SK-N-SH (cell line): ENCODE results near the gene ARHGDIB. TPM values are rescaled to one million over a fixed set of nuclear protein-coding genes. Genes with fewer than 3 reads are reported as not detected.

Experiments
- CTCF ChIA-PET: fragments of 300-600, 350-600 bp; formaldehyde crosslinking; extraction: SDS; loops from one replicate; lab custom pipeline; 2021; lab: Yijun Ruan, JAX
- POLR2A ChIA-PET: fragments of 350-600 bp; sonication (Branson Sonifier 250); formaldehyde crosslinking; extraction: SDS; loops from one replicate; lab custom pipeline; 2020; ENCODE audit warnings: antibody characterized with exemption, inconsistent platforms; lab: Yijun Ruan, JAX
- DNase-seq: peaks from one replicate; pipeline ENCODE4 v3.0.0; 2012
- H2AFZ ChIP-seq: fragments of 200-600 bp; sonication (generic); 2 replicates; pipeline ENCODE4 v1.8.1; 2016; ENCODE audit warnings: antibody characterized with exemption, mild to moderate bottlenecking, low read depth
- H3F3A ChIP-seq: fragments of 200-600 bp; sonication (generic); replicated peaks from 2 replicates; pipeline ENCODE3; 2016; ENCODE audit warnings: antibody characterized with exemption, mild to moderate bottlenecking; ENCODE audit not compliant: insufficient read depth
- H3K27ac ChIP-seq, 2 experiments: fragments of 200-500 bp in 1 of 2; fragments of 200-600 bp in 1 of 2; sonication (Bioruptor generic) in 1 of 2; sonication (generic), shearing (Covaris generic) in 1 of 2; 2 replicates each; pipeline versions ENCODE4 v1.5.1 to v1.6.1; 2014 to 2016; ENCODE audit warnings: low read depth in 2 of 2, inconsistent platforms in 1 of 2, low read length in 1 of 2, mild to moderate bottlenecking in 1 of 2, mixed read lengths in 1 of 2
- H3K27me3 ChIP-seq: fragments of 200-600 bp; sonication (generic), shearing (Covaris generic); 2 replicates; pipeline ENCODE4 v1.6.1; 2016; ENCODE audit warnings: mixed run types; ENCODE audit not compliant: insufficient read depth
- H3K36me3 ChIP-seq, 2 experiments: fragments of 200-500 bp in 1 of 2; fragments of 200-600 bp in 1 of 2; sonication (Bioruptor generic) in 1 of 2; sonication (generic) in 1 of 2; replicated peaks in 1 of 2; 2 replicates each; pipeline versions ENCODE3 to v1.5.1; 2014 to 2016; ENCODE audit warnings: low read length in 1 of 2, mild to moderate bottlenecking in 1 of 2; ENCODE audit not compliant: insufficient read depth in 2 of 2, control insufficient read depth in 1 of 2
- H3K4me1 ChIP-seq, 2 experiments: fragments of 200-500 bp in 1 of 2; fragments of 200-600 bp in 1 of 2; sonication (Bioruptor generic) in 1 of 2; sonication (generic), shearing (Covaris generic) in 1 of 2; 2 replicates each; pipeline versions ENCODE4 v1.5.1 to v1.6.1; 2014 to 2016; ENCODE audit warnings: low read depth in 1 of 2, low read length in 1 of 2, mixed run types in 1 of 2; ENCODE audit not compliant: insufficient read depth in 2 of 2, control insufficient read depth in 1 of 2
- H3K4me2 ChIP-seq: fragments of 200-600 bp; sonication (generic), shearing (Covaris generic); 2 replicates; pipeline ENCODE4 v1.6.1; 2017; ENCODE audit warnings: mixed run types
- H3K4me3 ChIP-seq, 2 experiments: fragments of 200-500 bp in 1 of 2; fragments of 200-600 bp in 1 of 2; sonication (Bioruptor generic) in 1 of 2; sonication (generic), shearing (Covaris generic) in 1 of 2; 2 replicates each; pipeline versions ENCODE4 v1.5.1 to v1.8.1; 2014 to 2016; ENCODE audit warnings: low read depth in 2 of 2, inconsistent platforms in 1 of 2, low read length in 1 of 2, mild to moderate bottlenecking in 1 of 2, mixed read lengths in 1 of 2, moderate library complexity in 1 of 2
- H3K79me2 ChIP-seq: fragments of 200-600 bp; sonication (generic); 2 replicates; pipeline ENCODE4 v1.8.1; 2017; ENCODE audit warnings: mild to moderate bottlenecking; ENCODE audit not compliant: insufficient read depth
- H3K9ac ChIP-seq: fragments of 200-600 bp; sonication (generic); 2 replicates; pipeline ENCODE4 v1.6.1; 2017; ENCODE audit warnings: mixed run types
- H3K9me2 ChIP-seq: fragments of 200-600 bp; sonication (generic); 2 replicates; pipeline ENCODE4 v1.6.1; 2017; ENCODE audit warnings: mixed run types
- H3K9me3 ChIP-seq: fragments of 200-600 bp; sonication (generic); 2 replicates; pipeline ENCODE4 v1.6.1; 2017; ENCODE audit warnings: mixed run types, mild to moderate bottlenecking, moderate library complexity
- H4K20me1 ChIP-seq: fragments of 200-600 bp; sonication (generic); 2 replicates; pipeline ENCODE4 v1.6.1; 2017; ENCODE audit warnings: mild to moderate bottlenecking, mixed run types; ENCODE audit not compliant: insufficient read depth
- CHD2 ChIP-seq: fragments of 150-350 bp; IDR thresholded peaks from 2 replicates; pipeline ENCODE4 v1.6.1; 2018; ENCODE audit warnings: low read length; ENCODE audit not compliant: partially characterized antibody
- FOXM1 ChIP-seq: IDR thresholded peaks from 2 replicates; pipeline ENCODE4 v1.4.0; 2012; ENCODE audit warnings: low read depth, mild to moderate bottlenecking
- GATA2 ChIP-seq: sonication (generic); formaldehyde crosslinking; IDR thresholded peaks from 2 replicates; pipeline ENCODE4 v1.5.0; 2020; ENCODE audit warnings: mild to moderate bottlenecking, missing genetic modification reagents
- IRF3 ChIP-seq: fragments of 150-350 bp; IDR thresholded peaks from 2 replicates; pipeline ENCODE4 v1.6.1; 2016; ENCODE audit warnings: mild to moderate bottlenecking, low read depth, low read length
- MEF2A ChIP-seq: IDR thresholded peaks from 2 replicates; pipeline ENCODE4 v1.4.0; 2012; ENCODE audit warnings: low read depth, borderline replicate concordance
- NFIC ChIP-seq: IDR thresholded peaks from 2 replicates; pipeline ENCODE4 v1.4.0; 2012; ENCODE audit warnings: borderline replicate concordance
- RAD21 ChIP-seq: IDR thresholded peaks from 2 replicates; pipeline ENCODE4 v1.6.1; 2012; ENCODE audit warnings: mild to moderate bottlenecking, low read length
- RFX5 ChIP-seq: IDR thresholded peaks from 2 replicates; pipeline ENCODE4 v1.6.1; 2012; ENCODE audit warnings: mild to moderate bottlenecking, improper control_type of control experiment, low read length
- RXRA ChIP-seq: IDR thresholded peaks from 2 replicates; pipeline ENCODE4 v1.4.0; 2012; ENCODE audit warnings: low read depth, mild to moderate bottlenecking, borderline replicate concordance
- SIN3A ChIP-seq: IDR thresholded peaks from 2 replicates; pipeline ENCODE4 v1.6.1; 2012; ENCODE audit warnings: low read depth, mild to moderate bottlenecking, low read length, moderate library complexity, borderline replicate concordance
- SMC3 ChIP-seq: IDR thresholded peaks from 2 replicates; pipeline ENCODE4 v1.6.1; 2012; ENCODE audit warnings: low read depth, low read length, improper control_type of control experiment
- TCF12 ChIP-seq: IDR thresholded peaks from 2 replicates; pipeline ENCODE4 v1.4.0; 2012
- YY1 ChIP-seq: IDR thresholded peaks from 2 replicates; pipeline ENCODE4 v1.4.0; 2012; ENCODE audit warnings: low read depth, mild to moderate bottlenecking
- ZBTB33 ChIP-seq: IDR thresholded peaks from 2 replicates; pipeline ENCODE4 v1.4.0; 2012; ENCODE audit warnings: low read depth, borderline replicate concordance
- WGBS: methylation state at CpG from one replicate; pipeline ENCODE4 v1.1.6; 2017; ENCODE audit warnings: low lambda C conversion rate; 5-methylcytosine and 5-hydroxymethylcytosine counted together
- polyA plus RNA-seq, 3 experiments: library from polyadenylated mRNA; depleted of rRNA; stranded (reverse); fragments of >200 nt; gene quantifications; 2 replicates each; pipeline ENCODE4 v1.2.3, GENCODE V29; 2012
- TF ChIP-seq, protein P1 (sequence below): fragments of 150-350 bp; IDR thresholded peaks from 2 replicates; pipeline ENCODE4 v1.6.1; 2017; ENCODE audit warnings: antibody characterized with exemption, low read length, low read depth, borderline replicate concordance
- TF ChIP-seq, protein P2 (sequence below): IDR thresholded peaks from 2 replicates; pipeline ENCODE4 v1.4.0; 2012; ENCODE audit warnings: low read depth
- TF ChIP-seq, protein P3 (sequence below): IDR thresholded peaks from 2 replicates; pipeline ENCODE4 v1.6.1; 2012; ENCODE audit warnings: mild to moderate bottlenecking, low read depth, low read length, moderate library complexity
- TF ChIP-seq, protein P4 (sequence below): IDR thresholded peaks from 2 replicates; pipeline ENCODE4 v1.4.0; 2012; ENCODE audit warnings: low read depth, borderline replicate concordance
- TF ChIP-seq, protein P5 (sequence below): fragments of 200-600 bp; sonication (generic); IDR thresholded peaks from 2 replicates; pipeline ENCODE4 v1.6.1; 2017; ENCODE audit warnings: antibody characterized with exemption, mild to moderate bottlenecking, moderate library complexity

Gene ARHGDIB
- polyA plus RNA-seq, 1 of the 3 experiments (the other 2 are of a cell fraction): 362 TPM

DNA sequence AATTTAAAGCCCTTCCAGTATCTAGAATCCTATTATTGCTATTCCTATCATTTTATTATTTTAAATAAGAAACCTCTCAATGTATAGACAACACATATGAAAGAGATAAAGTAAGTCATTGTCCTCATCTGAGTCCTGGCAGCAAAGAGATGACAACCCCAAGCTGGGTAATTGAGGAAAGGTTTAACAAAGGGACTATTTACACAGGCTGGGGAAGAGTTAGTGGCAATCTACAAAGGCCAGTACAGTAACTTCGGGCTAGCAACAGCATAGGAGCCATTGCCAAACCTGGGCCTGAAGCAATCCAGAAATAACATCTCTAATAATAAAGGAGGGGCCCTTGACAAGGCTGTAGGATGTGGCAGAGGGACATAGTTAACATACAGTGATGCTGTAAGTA is 22.6 kb upstream of the ARHGDIB start:
- TF ChIP-seq, protein P1, sequence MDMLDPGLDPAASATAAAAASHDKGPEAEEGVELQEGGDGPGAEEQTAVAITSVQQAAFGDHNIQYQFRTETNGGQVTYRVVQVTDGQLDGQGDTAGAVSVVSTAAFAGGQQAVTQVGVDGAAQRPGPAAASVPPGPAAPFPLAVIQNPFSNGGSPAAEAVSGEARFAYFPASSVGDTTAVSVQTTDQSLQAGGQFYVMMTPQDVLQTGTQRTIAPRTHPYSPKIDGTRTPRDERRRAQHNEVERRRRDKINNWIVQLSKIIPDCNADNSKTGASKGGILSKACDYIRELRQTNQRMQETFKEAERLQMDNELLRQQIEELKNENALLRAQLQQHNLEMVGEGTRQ: no peak
- TF ChIP-seq, protein P2, sequence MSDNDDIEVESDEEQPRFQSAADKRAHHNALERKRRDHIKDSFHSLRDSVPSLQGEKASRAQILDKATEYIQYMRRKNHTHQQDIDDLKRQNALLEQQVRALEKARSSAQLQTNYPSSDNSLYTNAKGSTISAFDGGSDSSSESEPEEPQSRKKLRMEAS: no peak
- TF ChIP-seq CHD2 (no peak), SIN3A (no peak), GATA2 (no peak), YY1 (no peak), MEF2A (no peak), TCF12 (no peak), ZBTB33 (no peak), RXRA (no peak), RAD21 (no peak), IRF3 (no peak), FOXM1 (no peak), NFIC (no peak), RFX5 (no peak), SMC3 (no peak)
- TF ChIP-seq, protein P3, sequence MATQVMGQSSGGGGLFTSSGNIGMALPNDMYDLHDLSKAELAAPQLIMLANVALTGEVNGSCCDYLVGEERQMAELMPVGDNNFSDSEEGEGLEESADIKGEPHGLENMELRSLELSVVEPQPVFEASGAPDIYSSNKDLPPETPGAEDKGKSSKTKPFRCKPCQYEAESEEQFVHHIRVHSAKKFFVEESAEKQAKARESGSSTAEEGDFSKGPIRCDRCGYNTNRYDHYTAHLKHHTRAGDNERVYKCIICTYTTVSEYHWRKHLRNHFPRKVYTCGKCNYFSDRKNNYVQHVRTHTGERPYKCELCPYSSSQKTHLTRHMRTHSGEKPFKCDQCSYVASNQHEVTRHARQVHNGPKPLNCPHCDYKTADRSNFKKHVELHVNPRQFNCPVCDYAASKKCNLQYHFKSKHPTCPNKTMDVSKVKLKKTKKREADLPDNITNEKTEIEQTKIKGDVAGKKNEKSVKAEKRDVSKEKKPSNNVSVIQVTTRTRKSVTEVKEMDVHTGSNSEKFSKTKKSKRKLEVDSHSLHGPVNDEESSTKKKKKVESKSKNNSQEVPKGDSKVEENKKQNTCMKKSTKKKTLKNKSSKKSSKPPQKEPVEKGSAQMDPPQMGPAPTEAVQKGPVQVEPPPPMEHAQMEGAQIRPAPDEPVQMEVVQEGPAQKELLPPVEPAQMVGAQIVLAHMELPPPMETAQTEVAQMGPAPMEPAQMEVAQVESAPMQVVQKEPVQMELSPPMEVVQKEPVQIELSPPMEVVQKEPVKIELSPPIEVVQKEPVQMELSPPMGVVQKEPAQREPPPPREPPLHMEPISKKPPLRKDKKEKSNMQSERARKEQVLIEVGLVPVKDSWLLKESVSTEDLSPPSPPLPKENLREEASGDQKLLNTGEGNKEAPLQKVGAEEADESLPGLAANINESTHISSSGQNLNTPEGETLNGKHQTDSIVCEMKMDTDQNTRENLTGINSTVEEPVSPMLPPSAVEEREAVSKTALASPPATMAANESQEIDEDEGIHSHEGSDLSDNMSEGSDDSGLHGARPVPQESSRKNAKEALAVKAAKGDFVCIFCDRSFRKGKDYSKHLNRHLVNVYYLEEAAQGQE: no peak
- TF ChIP-seq, protein P4, sequence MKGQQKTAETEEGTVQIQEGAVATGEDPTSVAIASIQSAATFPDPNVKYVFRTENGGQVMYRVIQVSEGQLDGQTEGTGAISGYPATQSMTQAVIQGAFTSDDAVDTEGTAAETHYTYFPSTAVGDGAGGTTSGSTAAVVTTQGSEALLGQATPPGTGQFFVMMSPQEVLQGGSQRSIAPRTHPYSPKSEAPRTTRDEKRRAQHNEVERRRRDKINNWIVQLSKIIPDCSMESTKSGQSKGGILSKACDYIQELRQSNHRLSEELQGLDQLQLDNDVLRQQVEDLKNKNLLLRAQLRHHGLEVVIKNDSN: no peak
- TF ChIP-seq, protein P5, sequence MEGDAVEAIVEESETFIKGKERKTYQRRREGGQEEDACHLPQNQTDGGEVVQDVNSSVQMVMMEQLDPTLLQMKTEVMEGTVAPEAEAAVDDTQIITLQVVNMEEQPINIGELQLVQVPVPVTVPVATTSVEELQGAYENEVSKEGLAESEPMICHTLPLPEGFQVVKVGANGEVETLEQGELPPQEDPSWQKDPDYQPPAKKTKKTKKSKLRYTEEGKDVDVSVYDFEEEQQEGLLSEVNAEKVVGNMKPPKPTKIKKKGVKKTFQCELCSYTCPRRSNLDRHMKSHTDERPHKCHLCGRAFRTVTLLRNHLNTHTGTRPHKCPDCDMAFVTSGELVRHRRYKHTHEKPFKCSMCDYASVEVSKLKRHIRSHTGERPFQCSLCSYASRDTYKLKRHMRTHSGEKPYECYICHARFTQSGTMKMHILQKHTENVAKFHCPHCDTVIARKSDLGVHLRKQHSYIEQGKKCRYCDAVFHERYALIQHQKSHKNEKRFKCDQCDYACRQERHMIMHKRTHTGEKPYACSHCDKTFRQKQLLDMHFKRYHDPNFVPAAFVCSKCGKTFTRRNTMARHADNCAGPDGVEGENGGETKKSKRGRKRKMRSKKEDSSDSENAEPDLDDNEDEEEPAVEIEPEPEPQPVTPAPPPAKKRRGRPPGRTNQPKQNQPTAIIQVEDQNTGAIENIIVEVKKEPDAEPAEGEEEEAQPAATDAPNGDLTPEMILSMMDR: no peak
- TF ChIP-seq, all 33 proteins: peak for 0
- Histone ChIP-seq H3K36me3 (no peaks in the 10 kb centered on the region), H3F3A (no peaks in the 10 kb centered on the region), H3K27me3 (no peaks in the 10 kb centered on the region), H2AFZ (no peak overlapping the region), H3K79me2 (no peaks in the 10 kb centered on the region), H4K20me1 (no peaks in the 10 kb centered on the region), H3K9me3 (0 out of 2 replicates have a peak, but pooled peaks cover 6% of the 10 kb centered on the region), H3K4me1 (no peaks in the 10 kb centered on the region), H3K27ac (no peak overlapping the region), H3K9me2 (no peaks in the 10 kb centered on the region), H3K4me2 (no peak overlapping the region), H3K9ac (no peak overlapping the region), H3K4me3 (no peak overlapping the region)
- 7% methylated on average over 1 of the region's 1 CpG for WGBS
- ChIA-PET POLR2A (no interaction called here), CTCF (interaction anchor here (1.0 to 1.2 kb wide), 2 partner anchors 12 to 13 kb away, joined by 3 to 5 read pairs; no protein-coding TSS in a partner anchor)
- no peak for DNase-seq
